HG03571 (cell line): Measurements from ENCODE around the gene C16orf90.
"Not testable (repeated sequence)": the region's sequence is repeated elsewhere in the genome, so short reads cannot be mapped to it uniquely, and the experiment has no call there.

Experiments used
- ATAC-seq: cut with Tn5 transposase; IDR thresholded peaks from one replicate; pipeline ENCODE4 v1.9.1; 2021; ENCODE audit not compliant: unreplicated experiment

C16orf90 gene

DNA sequence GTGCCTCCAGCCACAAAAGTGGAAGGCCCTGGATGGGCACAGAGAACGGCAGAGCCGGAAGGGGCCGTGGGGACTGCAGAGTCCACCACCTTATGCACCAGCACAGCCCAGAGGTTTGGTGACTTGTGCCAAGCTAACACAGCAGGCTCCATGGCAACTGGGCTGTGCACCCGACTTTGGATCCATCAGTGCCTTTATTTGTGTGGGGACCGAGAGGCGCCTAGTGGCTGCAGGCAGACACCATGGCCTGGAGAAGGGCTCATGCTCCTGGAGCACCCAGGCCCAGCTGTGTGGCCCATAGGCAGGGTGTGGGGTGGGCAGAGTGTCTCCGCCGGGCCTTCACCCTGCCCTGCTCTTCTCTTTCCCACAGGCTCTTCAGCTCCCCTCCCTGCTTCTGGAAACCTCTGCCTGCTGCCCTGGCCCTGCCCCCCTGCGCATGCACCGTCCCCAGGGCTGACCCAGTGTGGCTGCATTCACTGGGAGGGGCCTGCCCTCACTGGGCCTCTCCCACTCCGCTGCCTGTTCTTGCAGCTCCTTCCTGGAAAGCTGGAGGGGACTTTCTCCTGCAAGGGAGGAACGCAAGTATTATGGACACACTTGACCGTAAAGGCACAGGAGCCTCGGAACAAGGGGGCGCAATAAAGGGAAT is 10.1 kb downstream of the C16orf90 start:
- ATAC-seq, result no peak

DNA sequence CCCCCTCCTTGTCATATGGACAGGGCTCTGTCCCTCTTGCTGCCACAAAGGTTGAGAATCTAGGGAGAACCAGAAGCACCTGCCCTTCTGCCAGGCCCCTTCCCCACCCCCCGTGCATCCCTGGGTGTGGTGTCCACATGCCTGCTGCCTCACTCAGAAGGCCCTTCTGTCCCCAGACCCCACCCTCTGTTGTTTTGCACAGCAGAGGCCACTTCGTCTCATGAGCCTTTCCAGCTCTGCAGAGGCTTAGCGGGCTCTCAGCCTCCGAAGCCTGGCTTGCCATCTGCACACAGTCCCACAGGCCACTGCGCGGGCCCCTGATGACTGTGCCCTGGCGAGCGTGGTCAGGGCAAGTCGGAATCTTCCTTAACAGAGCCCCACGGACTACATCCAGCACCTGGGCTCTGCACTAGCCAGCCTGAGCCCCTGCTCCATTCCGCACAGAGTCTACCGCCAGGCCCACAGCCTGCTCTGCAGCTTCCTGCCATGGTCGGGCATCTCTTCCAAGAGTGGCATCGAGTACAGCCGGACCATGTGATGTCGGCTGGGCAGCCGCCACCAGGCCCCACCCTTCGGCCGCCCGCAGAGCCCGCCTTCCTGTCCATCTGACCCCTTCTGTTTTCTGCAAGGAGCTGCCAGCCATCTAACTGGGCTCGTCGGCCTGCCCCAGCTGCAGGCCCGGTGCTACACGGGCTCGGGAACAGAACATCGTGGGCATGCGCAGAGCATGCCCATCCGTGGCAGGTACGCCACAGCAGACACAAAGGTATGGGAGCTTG is 10.8 kb downstream of the C16orf90 start:
- ATAC-seq, result no peak

DNA sequence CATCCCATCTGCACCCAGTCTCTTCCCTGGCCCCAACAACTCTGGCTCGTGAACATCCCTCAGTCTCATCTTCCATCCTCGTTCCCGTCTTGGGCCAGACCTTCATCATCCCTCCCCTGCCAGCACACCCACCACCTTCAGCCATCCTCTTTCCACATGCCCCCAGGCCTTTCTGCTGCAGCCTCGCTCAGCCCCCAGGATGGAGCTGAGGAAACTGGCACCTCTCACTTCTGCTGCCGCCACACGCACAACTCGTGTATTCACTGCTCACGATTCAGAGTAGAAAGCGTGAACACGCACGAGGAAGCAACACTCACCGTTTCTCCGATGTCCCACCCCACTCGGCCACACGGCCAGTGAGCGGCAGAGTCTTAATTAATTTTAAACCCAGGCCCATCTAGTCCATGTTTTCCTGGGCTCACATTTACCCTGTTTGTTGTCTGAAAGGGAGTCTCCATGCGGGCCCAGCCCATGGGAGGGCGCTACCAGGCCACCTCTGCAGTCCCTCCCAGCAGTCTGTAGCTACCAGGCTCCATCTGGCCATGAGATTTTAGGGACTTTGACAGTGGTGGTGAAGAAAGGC is 12.5 kb downstream of the C16orf90 start:
- no peak for ATAC-seq

DNA sequence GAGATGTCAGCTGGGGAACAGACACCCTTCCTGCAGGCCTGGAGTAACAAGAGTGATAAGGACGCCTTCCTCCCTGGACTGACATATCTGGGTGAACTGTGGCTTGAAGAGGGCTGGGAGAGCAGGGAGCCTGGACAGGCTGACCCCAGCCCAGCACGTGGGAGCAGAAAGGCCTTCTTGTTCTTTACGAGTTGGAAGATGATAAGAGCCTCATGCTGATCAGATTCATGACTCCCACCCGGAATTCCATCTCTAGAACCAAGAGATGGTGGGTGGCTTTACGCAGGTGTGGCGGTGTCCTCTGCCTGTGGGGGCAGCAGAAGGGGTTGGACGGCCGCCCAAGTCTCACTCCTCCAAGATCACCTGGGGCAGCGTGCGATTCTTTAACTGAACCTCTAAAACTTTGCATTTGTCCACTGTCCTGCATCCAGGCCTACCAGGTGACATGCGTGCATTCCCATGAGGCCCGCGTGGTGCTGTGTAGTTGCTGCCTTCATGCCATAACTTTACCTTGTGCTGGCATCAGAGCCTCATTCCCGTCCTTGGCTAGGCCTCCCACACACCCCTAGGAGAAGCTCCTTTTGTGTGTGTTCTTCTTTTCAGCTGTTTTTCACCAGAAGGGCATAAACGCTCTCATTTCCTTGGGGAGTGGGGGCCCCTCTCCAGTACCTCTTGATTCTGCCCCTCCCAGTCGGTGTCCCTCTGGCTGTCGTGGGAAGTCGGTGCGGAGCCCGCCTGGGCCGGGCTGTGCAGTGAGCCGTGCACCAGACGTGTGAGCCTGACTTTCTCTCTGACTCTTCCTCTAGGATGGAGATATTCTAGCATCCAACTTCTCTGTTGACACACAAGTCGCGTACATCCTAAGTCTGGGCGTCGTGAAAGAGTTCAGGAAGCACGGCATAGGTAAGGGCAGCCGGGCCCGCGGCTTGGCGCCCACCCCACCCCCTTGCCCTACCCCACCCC is 13.3 kb downstream of the C16orf90 start:
- no peak for ATAC-seq

DNA sequence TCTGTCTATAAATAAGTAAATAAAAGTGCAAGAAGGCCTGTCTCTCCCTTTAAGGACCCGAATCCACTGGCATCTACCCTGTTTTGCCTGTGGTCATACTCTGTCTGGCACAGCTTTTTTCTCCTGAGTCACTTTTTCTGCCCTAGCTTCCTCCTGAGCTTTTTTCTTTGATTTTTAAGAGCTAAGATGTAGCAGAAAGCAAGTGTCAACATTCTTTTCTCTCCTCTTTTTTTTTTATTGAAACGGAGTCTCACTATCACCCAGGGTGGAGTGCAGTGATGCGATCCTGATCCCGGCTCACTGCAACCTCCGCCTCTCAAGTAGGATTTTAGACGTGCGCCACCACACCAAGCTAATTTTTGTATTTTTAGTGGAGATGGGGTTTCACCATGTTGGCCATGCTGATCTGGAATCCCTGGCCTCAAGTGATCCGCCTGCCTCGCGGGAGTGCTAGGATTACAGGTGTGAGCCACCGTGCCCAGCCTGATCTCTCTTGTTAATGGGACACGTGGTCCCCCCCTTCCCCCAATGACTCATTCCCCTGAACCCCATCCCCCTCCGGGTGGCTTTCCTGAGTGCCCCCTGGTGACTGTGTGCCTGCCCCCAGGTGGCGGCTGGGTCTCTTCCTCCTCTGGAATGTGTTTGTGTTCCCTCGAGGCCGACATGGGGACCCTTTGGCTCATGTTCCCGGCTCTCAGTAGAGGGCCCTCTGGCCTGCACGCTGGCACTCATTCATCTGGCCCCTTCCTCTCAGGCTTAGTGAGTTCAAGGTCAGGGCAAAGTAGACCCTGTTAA is 14.2 kb downstream of the C16orf90 start:
- ATAC-seq, result no peak

DNA sequence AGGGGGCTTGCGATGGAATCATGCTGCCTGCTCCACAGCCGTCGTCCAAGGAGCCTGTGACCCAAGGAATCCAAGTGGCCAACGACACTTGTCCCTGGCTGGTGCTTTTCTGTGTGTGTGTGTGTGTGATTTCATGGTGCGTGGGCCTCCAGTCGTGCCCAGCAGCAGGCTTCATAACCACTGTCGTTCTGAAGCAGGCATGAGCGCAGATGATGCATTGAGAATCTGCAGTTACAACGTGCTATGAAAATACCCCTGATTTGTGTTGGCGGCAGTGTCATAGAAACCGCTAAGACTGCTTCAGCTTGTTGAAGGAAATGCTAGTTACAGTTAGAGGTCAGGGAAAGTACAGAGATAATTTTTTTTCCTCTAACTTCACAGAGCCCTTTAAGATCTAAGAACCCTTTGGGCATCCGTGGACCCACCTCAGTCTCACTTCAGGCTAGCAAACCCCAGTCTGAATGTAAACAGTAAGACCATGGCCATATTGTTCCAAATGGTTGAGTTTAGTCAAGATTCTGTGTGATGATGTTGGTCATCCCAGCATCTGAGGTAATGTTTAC is 15.6 kb downstream of the C16orf90 start:
- no peak for ATAC-seq

DNA sequence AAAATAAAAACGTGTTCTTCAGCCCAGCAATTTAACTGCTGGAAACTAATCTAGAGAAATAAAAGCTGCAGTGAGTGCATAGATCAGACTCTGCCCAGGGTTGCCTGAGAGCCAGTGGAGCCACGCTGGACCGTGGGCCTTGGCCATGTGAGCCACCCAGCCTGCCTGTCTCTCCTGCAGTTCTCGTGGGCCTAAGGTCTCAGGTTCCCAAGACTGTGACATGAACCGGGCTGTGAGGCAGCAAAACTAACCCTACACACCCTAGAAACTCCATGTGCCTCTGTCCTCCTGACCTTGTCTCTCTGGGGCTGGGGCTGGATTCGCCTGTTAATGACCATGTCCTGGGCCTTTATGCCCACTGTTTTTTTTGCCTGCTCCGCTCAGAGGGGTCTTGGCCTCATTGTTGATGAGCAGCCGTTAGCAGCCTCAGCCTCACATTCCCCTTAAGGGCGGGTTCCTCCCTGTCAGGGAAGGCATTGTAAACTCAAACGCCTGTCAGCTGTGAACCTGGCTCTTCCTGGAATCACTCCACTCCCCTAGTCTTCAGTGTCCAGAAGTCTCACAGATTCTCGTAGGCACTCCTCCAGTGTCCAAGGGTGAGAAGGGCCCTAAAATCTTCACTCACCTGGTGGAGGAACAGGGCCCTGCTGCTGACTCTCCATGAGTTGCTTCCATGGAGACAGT is 16.9 kb downstream of the C16orf90 start:
- no peak for ATAC-seq

DNA sequence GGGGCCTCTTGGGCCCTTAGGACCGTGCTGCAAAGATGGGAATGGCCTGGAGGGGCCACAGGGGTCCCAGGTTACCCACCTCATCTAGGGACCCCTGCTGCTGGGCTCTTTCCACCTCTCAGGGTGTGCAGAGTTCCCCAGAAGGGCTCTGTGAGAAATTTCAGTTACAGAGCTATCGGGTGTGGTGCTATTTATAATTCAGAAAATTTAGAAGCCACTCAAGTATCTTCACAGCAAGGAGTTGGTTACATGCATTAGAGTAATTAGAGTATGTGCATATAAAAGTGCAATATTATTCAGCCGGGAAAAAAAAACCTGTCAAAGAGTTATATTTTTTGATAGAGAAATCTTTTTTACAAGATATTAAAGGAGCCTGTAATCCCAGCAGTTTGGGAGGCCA is 18.9 kb downstream of the C16orf90 start:
- no peak for ATAC-seq

DNA sequence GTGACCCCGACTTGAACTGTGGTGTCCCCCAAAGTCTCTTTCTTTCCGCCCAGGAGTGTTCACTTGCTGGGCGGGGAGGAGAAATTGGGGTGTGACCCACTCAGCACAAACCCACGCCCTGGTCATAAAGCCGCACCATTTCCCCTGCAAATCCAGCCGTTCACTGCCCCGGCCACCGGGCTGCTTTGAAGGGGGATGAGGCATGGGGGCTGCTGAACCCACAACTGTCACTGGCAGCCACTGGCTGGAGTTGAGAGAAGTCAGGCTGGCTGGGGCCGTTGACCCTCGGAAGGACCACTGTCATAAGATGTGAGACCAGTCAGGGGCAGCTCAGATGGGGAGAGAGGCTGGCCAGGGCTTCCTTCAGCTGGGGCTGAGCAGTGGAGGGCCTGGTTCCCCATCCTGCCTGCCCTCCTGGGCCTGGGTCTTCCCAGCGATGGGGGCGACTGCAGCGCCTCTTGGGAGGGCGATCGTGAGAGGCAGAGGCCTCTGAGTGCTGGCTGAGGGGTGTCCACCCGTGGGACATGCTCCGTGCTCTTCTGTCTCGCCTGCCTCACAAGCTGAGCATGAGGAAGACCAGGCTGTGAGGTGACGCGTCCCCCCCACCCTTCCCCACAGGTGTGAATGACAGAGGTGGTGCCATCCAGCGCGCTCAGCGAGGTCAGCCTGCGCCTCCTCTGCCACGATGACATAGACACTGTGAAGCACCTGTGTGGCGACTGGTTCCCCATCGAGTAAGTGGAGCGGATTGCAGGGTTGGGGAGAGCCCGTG is 19.5 kb downstream of the C16orf90 start:
- no peak for ATAC-seq

DNA sequence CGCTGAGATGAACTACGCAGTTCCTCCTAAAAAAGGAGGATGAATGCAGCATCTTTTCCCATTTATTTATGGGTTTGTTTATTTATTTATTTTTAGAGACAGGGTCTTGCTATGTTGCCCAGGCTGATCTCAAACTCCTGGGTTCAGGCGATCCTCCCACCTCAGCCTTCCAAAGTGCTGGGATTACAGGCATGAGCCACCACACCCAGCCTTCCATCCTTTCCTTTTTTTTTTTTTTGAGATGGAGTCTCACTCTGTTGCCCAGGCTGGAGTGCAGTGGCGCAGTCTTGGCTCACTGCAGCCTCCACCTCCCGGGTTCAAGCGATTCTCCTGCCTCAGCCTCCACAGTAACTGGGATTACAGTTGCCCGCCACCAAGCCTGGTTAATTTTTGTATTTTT is 20.4 kb downstream of the C16orf90 start:
- not testable (repeated sequence) for ATAC-seq

DNA sequence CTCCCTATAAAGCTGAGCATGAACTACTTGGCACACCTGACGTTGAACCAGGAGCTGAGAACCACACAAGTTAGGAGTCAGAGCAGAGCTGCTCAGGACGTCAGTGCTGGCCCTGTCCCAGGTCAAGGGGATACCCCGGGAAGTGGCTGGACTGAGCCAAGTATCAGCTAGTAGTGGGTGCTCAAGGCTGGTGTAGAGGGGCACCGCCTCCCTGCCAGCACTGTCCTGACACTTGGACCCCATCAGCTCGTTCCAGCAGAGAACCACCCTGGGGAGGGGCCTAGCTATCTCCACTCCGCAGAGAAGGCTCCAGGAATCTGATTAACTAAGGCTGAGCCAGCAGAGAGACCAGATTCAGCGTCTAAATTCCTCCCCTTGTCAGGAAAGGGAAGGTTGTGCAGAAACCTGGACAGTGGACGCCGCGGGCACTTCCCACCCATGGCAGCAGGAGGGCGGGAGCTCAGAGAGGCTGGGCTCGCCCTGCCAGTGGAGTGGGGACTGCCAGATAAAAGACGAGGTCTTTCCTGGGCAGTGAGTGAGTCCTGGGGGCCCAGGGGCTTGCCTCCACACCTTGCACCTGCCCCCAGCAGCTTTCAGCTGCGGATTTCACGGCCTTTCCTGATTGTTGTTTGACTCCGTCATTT is 21.0 kb downstream of the C16orf90 start:
- no peak for ATAC-seq

DNA sequence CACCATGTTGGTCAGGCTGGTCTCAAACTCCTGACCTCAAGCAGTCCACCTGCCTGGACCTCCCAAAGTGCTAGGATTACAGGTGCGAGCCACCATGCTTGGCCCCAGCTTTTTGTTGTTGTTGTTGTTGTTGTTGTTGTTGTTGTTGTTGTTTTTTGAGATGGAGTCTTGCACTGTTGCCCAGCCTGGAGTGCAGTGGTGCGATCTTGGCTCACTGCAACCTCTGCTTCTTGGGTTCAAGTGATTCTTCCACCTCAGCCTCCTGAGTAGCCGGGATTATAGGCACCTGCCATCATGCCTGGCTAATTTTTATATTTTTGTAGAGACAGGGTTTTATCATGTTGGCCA is 21.7 kb downstream of the C16orf90 start:
- not testable (repeated sequence) for ATAC-seq

DNA sequence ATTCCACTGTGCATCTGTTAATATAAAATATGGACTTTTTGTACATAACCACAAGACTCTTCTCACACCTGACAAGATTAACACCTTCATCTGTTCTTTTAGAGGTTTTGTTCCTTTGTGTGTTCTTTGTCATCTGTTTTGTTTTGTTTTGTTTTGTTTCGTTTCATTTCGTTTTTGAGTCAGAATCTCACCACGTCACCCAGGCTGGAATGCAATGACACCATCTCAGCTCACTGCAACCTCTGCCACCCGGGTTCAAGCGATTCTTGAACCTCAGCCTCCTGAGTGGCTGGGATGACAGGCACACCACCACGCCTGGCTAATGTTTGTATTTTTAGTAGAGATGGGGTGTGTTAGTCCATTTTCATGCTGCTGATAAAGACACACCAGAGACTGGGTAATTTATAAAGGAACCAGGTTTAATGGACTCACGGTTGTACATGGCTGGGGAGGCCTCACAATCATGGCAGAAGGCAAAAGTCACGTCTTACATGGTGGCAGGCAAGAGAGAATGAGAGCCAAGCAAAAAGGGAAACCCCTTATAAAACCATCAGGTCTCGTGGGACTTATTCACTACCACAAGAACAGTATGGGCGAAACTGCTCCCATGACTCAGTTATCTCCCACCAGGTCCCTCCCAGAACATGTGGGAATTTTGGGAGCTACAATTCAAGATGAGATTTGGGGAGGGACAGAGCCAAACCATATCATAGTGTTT is 22.3 kb downstream of the C16orf90 start:
- ATAC-seq, result no peak

DNA sequence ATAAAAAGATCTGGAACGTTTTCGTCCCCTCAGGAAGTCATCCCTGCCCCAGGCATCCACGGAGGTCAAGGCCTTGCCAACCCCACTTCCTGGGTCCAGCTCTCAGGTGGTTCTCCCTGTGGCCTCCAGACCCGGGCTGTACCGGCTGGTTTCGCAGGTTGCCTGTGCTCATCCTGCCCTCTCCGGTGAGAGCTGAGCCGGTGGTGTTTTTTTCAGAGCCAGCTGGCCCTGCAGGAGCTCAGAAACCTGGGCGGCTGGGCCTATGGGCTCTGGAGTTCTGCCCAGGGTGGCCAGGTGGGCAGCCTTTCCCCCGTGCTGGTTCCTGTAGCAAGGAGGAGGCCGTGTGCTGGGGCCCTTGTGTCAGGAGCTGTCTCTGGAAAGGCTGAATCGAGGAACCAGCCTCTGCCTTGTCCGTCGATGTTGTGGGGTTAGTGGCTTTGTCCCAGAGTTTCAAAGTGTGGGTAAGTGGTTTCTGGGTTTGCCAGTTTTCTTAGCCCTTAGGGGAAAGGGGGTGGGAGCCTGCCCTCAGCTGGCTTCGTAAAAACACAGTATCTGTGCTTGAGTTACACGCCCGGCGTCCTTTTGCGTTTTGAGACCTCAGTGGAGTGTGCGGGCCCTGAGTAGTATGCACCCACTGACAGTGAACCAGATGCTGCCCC is 23.6 kb downstream of the C16orf90 start:
- ATAC-seq, result no peak

DNA sequence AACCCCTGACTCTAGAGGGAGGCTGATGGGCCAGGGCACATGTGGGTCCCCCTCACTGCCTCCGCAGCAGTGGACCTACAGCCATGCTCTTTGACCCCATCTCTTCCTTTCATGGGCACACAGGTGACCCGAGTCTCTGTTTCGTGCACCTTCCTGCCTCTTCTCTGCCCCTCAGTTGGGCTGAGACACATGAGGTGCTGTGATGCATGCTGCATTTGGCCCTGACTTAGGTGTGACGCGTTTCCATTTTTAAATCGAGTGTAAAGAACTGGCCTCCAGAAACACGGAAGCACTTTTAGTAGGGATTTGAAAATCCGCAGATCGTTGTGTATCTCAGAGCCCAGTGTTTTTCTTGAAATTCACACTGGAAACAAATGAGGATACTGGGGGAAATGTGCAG is 24.6 kb downstream of the C16orf90 start:
- ATAC-seq, result no peak

DNA sequence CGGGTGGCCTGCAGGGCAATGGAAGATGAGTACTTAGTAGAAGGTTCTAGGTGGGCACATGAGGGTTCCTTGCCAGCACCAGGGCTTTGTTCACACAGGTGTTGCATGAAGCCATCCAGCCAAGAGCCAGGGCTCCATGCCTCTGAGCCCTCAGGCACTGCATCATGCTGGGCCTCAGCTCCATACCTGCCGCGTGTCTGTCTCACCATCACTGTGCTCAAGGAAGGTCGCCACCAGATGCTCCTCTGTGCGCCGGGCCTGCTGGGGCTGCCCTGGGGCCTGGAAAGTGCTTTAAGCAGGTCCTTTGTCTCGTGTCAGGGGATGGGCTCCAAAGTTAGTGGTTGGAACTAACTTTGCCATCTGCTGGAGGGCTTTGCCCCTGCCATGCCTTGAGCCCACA is 25.6 kb downstream of the C16orf90 start:
- ATAC-seq, result no peak

DNA sequence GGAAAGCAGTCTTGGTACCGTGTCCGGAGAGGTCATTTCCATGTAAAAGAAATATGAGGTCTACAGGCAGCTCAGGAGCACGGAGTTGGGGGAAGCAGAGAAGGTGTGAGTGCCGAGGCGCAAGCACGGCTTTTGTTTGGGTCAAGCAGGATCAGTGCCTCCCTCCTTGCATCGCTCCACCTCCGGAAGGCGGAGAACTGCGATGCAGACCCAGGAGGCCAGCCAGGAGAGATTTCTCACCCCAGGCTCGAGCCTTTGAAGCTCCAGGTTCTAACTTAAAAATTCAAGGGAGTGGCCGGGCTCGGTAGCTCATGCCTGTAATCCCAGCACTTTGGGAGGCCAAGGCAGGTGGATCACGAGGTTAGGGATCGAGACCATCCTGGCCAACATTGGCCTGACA is 26.8 kb downstream of the C16orf90 start:
- ATAC-seq, result no peak
